Parietal lobe (tissue), 1 donor: ENCODE measurements around the gene MCM9. TPM values are rescaled to one million over a fixed set of nuclear protein-coding genes. Genes with fewer than 3 reads are reported as not detected.

Experiments
- total RNA-seq: library from RNA; depleted of rRNA; stranded (reverse); fragments of >200 nt; gene quantifications from one replicate; pipeline ENCODE4 v1.2.3, GENCODE V29; 2014

Gene MCM9
- total RNA-seq = 11.6 TPM

GRCh38 chr6:118934461-118935330, at the start of gene MCM9:
TSS of gene MCM9 (minus strand) at chr6:118935159. CDS start at chr6:118931723, 3,436 bp downstream.

GRCh38 chr6:118893807-118894424, 41.0 kb downstream of the MCM9 start, which contains the start of gene ASF1A:
TSS of gene ASF1A (plus strand) at chr6:118894152. CDS start at chr6:118894414, 262 bp downstream.

Other genes starting within 250 kb of the MCM9 start
- 31.9 TPM for gene ASF1A, start 41.0 kb downstream of the MCM9 start, total RNA-seq
- gene FAM184A, start 143.5 kb upstream of the MCM9 start, total RNA-seq = 44.8 TPM